Heart left ventricle (tissue), 13 donors: ENCODE data around the gene ZNF598.

Experiments used
- CTCF ChIP-seq, 12 donors: fragments of 200-600 bp; sonication (generic) in 4 of 12; IDR thresholded peaks; one replicate each; pipeline versions ENCODE4 v1.5.0 to v1.8.0; 2018 to 2022; ENCODE audit warnings: antibody characterized with exemption in 12 of 12, mild to moderate bottlenecking in 5 of 12
- POLR2A ChIP-seq, 2 donors: fragments of 450-650 bp; IDR thresholded peaks; one replicate each; pipeline ENCODE4 v1.6.1; 2017; ENCODE audit warnings: antibody characterized with exemption in 2 of 2, mild to moderate bottlenecking in 2 of 2, moderate library complexity in 2 of 2
- donor health status: ischemic (EF 13 %, LVEDD 7.1; RV severe dilation, severe dysfunction).
- donor health status: DM: no; HTN: yes; CAD: no.
- donor health status: DM: no; HTN: no; CAD: no.
- donor health status: ischemic (EF 25% LVEDD 6.9; RV normal size, moderate dysfunction).
- donor health status: ischemic (EF 25% LVEDD 5.7; RV mildly dilated, moderate dysfunction).
- donor health status: ischemic (EF 35%, LVEDD 5.7; RV mildly dilated, moderate dysfunction).
- donor health status: nonischemic (EF 11% LVEDD 7.7; RV severe dilation, severe dysfunction).
- donor health status: DM: yes; HTN: yes; CAD: no.
- donor health status: PGD.
- donor health status: ischemic (EF 29% LVEDD 5.4; RV normal size, mild dysfunction).
- donor health status: nonischemic (EF 23%, LVEDD 6.1; RV moderate dilation, normal function).

- TF ChIP-seq CTCF (IDR thresholded peaks at IDR 0.05) (no peak), POLR2A (IDR thresholded peaks at IDR 0.05) (no peak)
Observed at GRCh38 chr16:1982013-1982433, 27.6 kb downstream of the ZNF598 start.
